Measurements from ENCODE around the gene PGLYRP4.

Gene PGLYRP4

GRCh38 chr1:153288634-153289275 is 59.9 kb downstream of the PGLYRP4 start:
- no peak for DNase-seq (ENCODE audit: low read depth in 2 of 2)

Measured in fibroblast of skin of left quadriceps (primary cell).